NOMO-1 treated with dmso at 0.1 percent for 144 hours (cell line): ENCODE data around the gene CYP24A1.

Source experiments
- DNase-seq: peaks from one replicate; lab custom pipeline; 2025; ENCODE audit not compliant: unreplicated experiment; lab: John Stamatoyannopoulos, UW

CYP24A1 gene

GRCh38 chr20:54158856-54159418 lies 14.8 kb downstream of the CYP24A1 start:
- DNase-seq, result no peak

- DNase-seq, result no peak
These were observed 15.6 kb downstream of the CYP24A1 start for GRCh38 chr20:54158226-54158625.

GRCh38 chr20:54156981-54157835 lies 16.6 kb downstream of the CYP24A1 start:
- DNase-seq, result no peak

GRCh38 chr20:54156522-54156921 lies 17.3 kb downstream of the CYP24A1 start:
- DNase-seq, result no peak

GRCh38 chr20:54155736-54156317 lies 18.0 kb downstream of the CYP24A1 start:
- no peak for DNase-seq

GRCh38 chr20:54154439-54154838 lies 19.3 kb downstream of the CYP24A1 start:
- DNase-seq, result no peak

- no peak for DNase-seq
These were observed 19.9 kb downstream of the CYP24A1 start for GRCh38 chr20:54153847-54154246.

GRCh38 chr20:54153041-54153327 lies 20.8 kb downstream of the CYP24A1 start:
- no peak for DNase-seq

- DNase-seq, result no peak
These were observed 21.4 kb downstream of the CYP24A1 start for GRCh38 chr20:54152227-54153040.

- no peak for DNase-seq
These were observed 22.1 kb downstream of the CYP24A1 start for GRCh38 chr20:54151511-54152226.

- DNase-seq, result no peak
These were observed 22.7 kb downstream of the CYP24A1 start for GRCh38 chr20:54151075-54151439.

- DNase-seq, result no peak
These were observed 24.0 kb downstream of the CYP24A1 start for GRCh38 chr20:54149765-54150264.

GRCh38 chr20:54148947-54149764 lies 24.6 kb downstream of the CYP24A1 start:
- no peak for DNase-seq

- no peak for DNase-seq
These were observed 27.1 kb downstream of the CYP24A1 start for GRCh38 chr20:54146672-54147071.

GRCh38 chr20:54144847-54145414 lies 28.9 kb downstream of the CYP24A1 start:
- DNase-seq, result no peak

GRCh38 chr20:54140927-54141566 lies 32.7 kb downstream of the CYP24A1 start:
- no peak for DNase-seq

- no peak for DNase-seq
These were observed 33.3 kb downstream of the CYP24A1 start for GRCh38 chr20:54140486-54140885.

- no peak for DNase-seq
These were observed 33.7 kb downstream of the CYP24A1 start for GRCh38 chr20:54140067-54140466.

GRCh38 chr20:54139188-54139587 lies 34.6 kb downstream of the CYP24A1 start:
- DNase-seq, result no peak
